Coronary artery (tissue), 2 donors: ENCODE results near the gene KIAA0513.

Experiments used
- DNase-seq: peaks from one replicate; pipeline ENCODE4 v3.0.0-alpha.2; 2017; ENCODE audit warnings: low spot score
- H3K27ac ChIP-seq, 2 donors: fragments of 200-600 bp; sonication (generic); one replicate each; pipeline ENCODE4 v1.5.1; 2016 to 2019
- H3K4me3 ChIP-seq: fragments of 200-600 bp; sonication (generic); 2 replicates; pipeline ENCODE4 v1.5.1; 2016; ENCODE audit warnings: mild to moderate bottlenecking, moderate library complexity
- CTCF ChIP-seq: fragments of 200-600 bp; sonication (generic); IDR thresholded peaks from one replicate; pipeline ENCODE4 v1.5.1; 2019; ENCODE audit warnings: antibody characterized with exemption

The KIAA0513 gene

GRCh38 chr16:85072076-85072860 lies 44.7 kb downstream of the KIAA0513 start:
- Histone ChIP-seq H3K27ac (no peak overlapping the region), H3K4me3 (no peak overlapping the region)
- DNase-seq, result no peak
- TF ChIP-seq CTCF, result no peak

- no peak for TF ChIP-seq CTCF
- DNase-seq, result no peak
- no peak overlapping the region for H3K4me3 ChIP-seq
- H3K27ac ChIP-seq, result no peak overlapping the region
These were observed 45.4 kb downstream of the KIAA0513 start for GRCh38 chr16:85072947-85073346.

GRCh38 chr16:85074225-85074914 lies 46.8 kb downstream of the KIAA0513 start:
- no peak for DNase-seq
- H3K4me3 ChIP-seq, result no peak overlapping the region
- no peak overlapping the region for H3K27ac ChIP-seq
- no peak for TF ChIP-seq CTCF

DNA sequence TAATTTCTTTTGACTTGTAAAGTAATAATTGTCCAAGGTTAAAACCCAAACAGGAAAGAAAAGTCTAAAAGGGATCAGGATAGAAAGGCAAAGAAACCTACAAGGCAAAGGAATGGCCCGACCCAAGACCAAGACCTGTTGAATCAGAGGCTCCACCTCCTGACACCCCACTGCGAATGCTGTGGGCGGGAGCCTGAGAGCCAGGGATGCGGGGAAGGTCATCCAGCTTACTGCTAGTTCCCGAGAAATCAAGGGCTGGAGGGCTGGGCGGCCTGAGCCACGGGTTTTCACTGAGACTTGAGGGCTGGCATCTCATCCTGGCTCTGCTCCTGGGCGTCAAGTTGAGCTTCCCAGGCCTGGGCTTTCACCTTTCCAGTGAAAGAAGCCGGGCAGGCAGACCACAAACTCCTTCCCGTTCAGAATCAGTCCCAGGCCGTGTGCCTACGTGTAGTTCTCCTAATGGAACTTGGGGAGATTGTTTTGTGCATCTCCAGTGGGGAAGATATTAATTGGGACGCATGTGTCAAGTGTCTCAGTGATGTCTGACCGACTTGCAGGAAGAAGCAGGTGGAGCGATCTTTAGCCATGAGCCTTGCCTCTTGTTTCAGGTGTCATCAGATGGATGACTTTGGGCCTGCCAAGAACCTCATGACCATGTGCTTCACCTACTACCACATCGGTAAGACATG lies 47.8 kb downstream of the KIAA0513 start:
- Histone ChIP-seq H3K27ac (no peak overlapping the region), H3K4me3 (no peak overlapping the region)
- TF ChIP-seq CTCF, result no peak
- no peak for DNase-seq

DNA sequence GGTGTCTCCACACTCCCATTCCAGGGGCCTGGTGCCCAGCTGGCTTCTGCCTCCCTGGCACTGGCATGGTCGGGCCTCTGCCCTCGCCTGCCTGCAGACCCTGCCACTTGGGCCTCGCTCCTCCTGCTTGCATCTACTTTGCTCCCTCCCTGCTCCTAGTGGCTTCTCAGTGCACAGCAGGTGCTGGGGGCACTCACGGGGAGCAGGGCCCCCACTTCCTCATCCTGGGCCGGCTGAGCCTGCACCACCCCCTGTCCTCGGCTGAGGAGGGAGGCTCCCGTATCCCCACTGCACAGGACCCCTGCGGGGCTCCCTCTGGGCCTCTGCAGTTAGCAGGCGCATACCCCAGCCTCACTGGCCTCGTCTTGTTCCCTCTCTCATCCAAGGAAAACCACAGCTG lies 49.4 kb downstream of the KIAA0513 start:
- no peak overlapping the region for H3K27ac ChIP-seq
- TF ChIP-seq CTCF, result no peak
- H3K4me3 ChIP-seq, result no peak overlapping the region
- DNase-seq, result no peak

DNA sequence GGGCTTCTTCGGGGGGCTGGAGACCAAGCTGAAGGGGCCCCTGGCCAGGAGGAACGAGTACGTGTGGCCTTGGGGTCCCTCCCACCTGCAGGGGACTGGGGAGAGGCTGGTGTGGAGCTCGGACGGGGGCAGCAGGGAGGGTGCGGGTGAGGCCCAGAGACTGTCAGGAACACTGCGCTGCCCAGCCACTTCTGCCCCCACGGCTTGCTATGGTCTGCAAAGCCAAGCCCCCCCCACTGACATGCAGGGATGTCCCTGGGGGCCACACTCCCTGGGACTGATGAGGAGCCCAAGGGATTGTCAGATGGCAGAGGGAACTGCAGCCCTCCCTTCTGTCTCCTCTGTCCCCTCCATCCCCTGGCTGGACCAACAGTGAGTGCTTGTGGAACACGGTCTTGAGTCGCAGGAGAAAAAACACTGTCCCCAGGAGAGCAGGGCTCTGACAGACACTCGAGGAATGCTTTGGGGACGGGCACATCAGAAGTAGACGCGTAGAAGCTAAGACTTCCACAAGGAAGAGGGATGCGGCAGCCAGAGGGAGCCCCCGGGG lies 50.1 kb downstream of the KIAA0513 start:
- no peak for DNase-seq
- no peak for TF ChIP-seq CTCF
- Histone ChIP-seq H3K27ac (no peak overlapping the region), H3K4me3 (no peak overlapping the region)
